ENCODE measurements around the gene FLNC.

The FLNC gene

DNA sequence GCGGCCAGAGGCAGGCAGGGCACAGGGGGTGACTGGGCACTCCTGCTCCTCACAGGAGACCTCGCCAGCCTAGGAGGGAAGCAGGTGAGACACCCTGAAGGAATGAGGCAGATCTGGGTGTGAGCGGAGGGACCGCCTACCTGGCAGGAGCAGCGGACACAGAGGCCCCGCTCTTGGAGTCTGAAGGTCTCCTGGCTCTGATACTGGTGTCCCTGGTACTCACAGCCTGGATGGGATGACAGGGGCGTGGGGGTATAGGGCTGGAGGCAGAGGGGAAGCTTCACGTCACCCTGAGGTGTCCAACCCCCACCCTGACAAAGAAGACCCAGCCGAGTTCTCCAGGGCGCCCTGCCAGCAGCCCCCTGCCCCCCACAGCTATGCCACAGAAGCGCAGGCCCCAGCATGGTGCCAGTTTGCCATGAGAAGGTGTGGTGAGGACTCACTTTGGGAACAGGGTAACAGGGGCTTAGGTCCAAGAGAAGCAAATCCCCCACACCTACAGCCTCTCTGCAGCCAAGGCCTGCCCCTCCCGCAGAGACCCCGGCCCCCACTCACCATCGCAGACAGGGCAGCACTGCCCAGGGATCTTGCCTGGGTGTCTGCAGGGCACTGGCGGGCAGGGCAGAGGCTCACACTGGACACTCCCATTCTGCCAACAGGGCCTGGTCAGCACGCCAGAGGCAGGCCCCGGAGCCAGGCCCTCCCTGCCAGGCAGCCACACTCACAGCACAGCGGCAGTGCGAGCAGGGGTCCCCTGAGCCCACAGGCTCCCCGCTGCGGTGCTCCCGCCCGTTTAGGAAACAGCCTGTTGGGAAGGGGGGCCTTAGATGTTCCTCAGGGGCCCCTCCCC is 63.3 kb downstream of the FLNC start:
- no peak for DNase-seq

DNA sequence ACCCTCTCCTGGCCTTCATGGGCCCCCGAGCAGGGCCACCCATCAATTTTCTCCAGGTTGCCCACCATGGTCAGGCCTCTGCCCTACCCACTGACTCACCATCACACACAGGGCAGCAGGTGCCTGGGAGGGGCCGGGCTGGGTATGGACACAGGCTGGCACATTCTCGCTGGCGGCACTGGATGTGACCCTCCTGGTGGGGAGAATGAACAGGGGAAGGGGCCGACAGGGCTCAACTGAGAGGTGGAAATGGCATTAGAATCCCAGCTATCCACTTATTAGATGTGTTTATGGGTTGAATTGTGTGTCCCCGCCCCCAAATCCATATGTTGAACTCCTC is 63.9 kb downstream of the FLNC start:
- DNase-seq = no peak

DNA sequence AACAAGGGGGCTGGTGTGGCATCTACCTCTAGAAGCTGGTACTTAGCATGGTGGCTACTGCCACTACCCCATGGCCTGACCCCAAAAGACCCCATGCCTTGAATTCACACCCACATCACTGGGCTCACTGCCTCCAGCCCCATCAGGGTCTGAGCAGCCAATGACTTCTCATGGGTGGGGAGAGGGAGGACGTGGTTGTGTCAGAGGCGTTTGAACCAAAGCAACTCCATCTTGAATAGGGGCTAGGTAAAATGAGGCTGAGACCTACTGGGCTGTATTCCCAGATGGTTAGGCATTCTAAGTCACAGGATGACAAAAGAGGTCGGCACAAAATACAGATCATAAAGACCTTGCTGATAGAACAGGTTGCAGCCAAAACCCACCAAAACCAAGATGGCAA is 65.1 kb downstream of the FLNC start:
- DNase-seq = no peak

DNA sequence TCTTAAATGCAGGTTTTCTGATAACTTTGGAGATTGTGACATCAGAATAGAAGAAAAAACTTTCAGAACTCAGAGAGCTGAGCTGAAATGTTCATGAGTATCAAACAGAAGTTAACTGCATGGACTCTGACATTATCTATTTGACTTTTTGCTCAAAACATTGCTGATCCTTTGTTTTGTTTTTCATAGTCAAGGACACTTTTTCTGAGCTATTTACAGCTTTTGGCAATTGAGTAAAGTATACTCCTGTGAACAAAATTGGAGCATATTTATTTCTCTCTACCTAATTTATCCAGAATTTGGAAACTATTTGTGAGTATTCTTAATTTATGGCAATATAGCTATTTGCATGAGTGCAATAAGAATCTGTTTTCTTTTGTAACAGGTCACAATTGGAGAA is 69.2 kb downstream of the FLNC start:
- DNase-seq = no peak

DNA sequence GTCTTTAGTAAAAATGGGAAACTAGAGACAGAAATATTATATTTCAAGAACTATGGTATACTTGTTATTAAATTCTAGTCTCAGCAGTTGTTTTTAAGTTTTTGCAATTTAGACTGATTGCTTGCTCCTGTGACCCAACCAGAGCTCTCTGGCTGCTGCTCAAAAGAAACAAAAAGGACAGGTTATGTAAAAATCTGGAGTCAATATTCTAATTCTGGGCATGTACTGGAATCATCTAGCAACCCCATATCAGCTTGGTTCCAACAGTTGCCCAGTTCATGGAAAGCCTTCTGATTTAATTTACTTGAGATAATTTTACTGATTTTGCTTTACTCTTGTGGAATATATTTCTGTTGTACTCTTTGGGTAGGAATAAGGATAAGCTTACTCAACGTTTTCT is 70.0 kb downstream of the FLNC start:
- DNase-seq = no peak

DNA sequence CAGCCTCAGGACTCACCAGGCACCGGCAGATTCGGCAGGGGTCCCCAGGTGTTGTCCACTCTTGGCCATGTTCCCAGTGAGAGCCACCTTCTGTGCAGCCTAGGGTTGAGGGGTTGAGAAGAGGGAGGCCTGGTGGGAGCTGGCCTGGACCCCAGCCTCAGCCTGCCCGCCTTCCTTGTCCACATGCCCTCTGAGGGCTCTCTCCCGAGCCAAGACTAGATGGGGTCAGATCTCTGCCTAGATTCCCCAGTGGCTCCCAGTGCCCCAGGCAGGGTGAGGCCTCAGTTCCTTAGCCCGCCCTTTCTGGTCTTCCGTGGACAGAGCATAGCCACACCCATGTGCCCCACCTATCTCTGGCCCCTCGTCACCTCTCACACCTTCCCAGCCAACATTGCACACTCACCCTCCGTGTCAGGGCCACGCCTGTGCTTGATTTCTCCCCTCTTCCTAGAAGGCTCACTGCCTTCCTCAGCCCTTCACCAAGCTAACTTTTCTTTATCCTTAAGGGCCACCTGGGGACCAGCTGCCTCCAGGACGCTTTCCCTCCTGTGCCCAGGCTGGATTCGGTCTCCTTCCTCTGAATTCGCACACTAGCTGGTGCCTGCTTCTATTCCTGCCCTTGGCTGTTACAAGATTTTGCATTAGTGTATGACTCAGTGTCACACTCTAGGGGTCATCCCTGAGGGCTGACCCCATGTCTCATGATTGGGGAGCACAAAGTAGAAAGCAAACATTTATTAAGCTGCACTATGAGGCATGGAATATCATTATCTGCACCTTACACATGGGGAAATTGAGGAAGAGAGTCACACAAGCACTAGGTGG is 72.8 kb downstream of the FLNC start:
- no peak for DNase-seq

DNA sequence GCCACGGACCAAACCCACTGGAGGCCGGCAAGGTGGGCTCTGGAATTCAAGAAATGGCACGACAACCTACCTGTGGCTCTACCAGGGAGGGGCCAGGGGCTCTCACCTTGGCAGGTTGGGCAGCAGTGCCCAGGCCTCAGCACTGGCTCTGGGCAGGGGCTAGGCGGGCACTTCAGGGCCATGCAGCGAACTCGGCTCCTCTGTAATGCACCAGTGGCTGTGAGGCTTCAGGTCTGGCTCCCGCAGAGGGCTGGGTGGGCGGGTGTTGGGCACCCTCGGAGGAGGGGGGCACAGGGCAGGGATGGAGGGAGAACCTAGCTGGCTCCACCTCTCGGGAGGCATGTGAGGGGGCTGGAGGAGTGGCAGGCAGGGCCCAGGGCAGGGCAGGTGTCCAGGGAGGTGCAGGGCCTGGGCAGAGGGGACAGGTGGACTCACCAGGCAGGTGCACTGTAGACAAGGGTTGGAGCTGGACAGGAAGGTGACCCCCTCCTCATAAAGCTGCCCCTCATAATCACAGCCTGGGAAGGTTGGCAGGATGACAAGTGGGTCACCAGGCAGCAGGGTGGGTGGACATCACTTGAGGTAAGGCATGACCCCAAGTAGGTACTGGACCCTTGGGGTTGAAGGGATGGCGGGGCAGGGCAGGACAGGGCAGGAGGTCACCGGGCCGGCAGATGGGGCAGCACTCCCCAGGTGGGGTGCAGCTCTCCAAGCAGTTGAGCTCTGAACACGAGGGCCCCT is 73.6 kb downstream of the FLNC start:
- no peak for DNase-seq

DNA sequence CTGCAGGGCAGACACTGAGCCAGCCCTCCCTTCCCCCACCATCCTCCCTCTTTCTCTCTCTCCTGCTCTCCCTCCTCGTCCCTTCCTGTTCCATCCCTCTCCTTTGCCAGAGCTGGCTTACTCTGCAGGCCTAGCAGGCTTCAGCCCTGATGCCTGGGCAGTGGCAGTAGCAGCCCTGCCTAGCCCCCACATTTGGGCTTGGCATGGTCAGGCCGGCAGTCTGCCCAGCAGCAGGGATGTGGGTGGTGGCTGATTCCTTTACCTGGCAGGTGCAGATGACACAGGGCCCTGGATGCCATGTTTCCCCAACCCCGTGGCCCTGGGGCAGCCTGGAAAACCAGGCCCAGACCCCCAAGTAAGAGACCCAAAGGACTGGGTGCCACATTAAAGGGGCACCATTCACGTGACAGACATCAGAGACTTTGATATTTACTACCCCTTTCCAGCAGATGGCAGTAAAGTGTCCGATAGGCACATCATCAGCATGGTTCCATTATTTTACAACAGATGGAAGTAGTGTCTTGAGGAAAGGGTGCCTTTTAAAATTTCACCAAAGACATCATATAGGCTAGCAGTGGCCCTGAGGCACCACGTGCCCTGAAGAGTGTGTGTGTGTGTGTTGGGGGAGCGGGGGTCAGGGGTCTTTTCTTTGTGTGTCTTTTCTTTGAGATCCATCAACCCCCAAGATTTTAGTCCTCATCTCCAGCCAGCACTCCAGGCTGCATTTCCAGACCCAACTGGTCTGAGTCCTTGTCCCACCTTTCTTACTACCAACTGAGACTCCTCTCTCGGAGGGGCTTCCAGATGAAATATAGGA is 74.4 kb downstream of the FLNC start:
- DNase-seq = peak; percentile 44

DNA sequence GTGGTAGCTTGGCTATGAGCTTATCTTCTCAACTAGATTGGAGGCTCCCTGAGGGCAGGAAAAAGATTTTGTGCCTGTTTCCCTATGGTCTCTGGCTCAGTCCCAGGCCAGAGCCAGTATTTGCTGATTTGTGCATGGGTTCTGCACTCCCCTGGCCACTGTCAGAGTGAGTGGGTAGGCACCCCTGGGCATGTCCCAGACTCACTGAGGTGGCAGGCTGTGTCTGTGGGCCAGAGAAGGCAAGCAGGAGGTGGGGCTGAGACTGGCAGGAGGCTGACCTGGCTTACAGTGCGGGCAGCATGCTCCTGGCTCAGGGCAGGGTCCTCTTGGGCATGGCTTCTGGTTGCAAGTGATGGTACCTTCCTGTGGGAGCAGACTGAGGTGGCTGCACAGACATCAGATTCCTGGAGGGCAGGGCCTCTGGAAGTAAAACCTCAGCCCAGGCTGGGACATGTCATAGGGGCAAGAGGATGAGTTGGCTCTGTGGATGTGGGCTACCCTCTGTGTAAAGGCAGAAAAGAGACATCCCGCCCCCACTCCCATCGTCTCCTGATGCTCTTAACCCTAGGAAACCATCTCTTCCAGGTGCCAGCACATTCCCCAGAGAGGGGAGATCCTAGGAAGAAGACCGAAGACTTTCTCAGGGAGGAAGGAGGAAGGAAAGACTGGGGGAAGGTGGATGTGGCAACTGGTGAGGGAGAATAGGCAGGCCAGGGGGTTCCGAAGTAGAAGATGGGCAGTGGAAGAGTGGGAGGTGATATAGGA is 76.0 kb downstream of the FLNC start:
- DNase-seq = no peak

DNA sequence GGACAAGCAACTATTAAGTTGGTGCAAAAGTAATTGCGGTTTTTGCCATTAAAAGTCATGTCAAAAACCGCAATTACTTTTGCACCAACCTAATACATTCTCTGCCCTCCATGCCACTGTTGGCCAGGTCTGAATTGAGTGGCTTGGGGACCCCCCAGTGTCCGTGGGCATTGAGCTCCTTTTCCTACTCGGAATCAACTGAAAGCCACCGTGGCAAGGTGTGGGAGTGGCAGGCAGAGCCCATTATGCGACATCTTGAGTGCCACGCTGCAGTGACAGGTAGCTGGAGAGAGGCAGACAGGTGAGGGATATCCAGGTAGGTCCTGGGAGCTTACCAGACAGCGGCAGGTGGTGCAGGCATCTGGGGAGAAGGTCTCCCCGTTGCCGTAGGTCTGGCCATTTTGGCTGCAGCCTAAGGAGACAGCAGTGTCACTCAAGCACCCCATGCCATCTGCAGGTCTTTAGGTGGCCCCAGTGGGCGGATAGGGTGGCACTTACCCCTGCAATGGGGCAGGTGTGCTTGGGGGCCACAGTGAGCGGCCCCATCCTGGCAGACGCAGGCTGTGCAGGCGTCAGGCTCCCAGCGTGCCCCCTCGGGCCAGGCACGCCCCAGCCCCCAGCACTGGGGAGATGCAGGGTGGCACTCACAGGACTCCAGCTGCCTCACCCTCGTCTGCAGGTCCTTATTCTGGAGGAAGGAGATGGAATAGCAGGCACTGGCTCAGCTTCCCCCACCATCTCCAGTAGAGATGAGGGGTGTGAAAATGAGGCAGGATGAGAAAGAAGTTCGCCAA is 76.8 kb downstream of the FLNC start:
- DNase-seq = no peak
